ENCODE data around the gene ILF2. TPM values are rescaled to one million over a fixed set of nuclear protein-coding genes. Genes with fewer than 3 reads are reported as not detected.
A peak's percentile ranks its signal among the peaks of the same experiment; 100 is the strongest.

ILF2 gene
- total and polyA plus RNA-seq, 2 of the 13 experiments (the other 11 are each of a cell fraction or from before 2014, with no cell fraction given) = 292 to 366 TPM

- no peak for TF ChIP-seq FUBP1 (CRISPR knock-in tag; IDR thresholded peaks at IDR 0.05; ENCODE audit: borderline replicate concordance)
- no peak for TF ChIP-seq MED8 (CRISPR knock-in tag; IDR thresholded peaks at IDR 0.05; ENCODE audit: insufficient replicate concordance)
- no peak for TF ChIP-seq E2F1 (CRISPR knock-in tag; IDR thresholded peaks at IDR 0.05)
- no peak for TF ChIP-seq DR1 (CRISPR knock-in tag; IDR thresholded peaks at IDR 0.05)
- TF ChIP-seq GZF1 (CRISPR knock-in tag; IDR thresholded peaks at IDR 0.05) = no peak
- no peak for TF ChIP-seq ZNF564 (CRISPR knock-in tag; IDR thresholded peaks at IDR 0.05)
- no peak for TF ChIP-seq SATB2 (CRISPR knock-in tag; IDR thresholded peaks at IDR 0.05)
- no peak for TF ChIP-seq ZNF33B (CRISPR knock-in tag; IDR thresholded peaks at IDR 0.05)
- TF ChIP-seq MXD1 (CRISPR knock-in tag; IDR thresholded peaks at IDR 0.05) = peak; percentile 29; the same call in 1 of the 2 replicates
- TF ChIP-seq ZSCAN12 (CRISPR knock-in tag; IDR thresholded peaks at IDR 0.05) = no peak
- peak; percentile 32; the same call in 1 of the 2 replicates for TF ChIP-seq SAP130 (CRISPR knock-in tag; IDR thresholded peaks at IDR 0.05; ENCODE audit: low read depth)
- no peak for TF ChIP-seq HNF1A (IDR thresholded peaks at IDR 0.05; ENCODE audit: low read depth)
- TF ChIP-seq HNF1A (CRISPR knock-in tag; IDR thresholded peaks at IDR 0.05; ENCODE audit: borderline replicate concordance) = no peak
- TF ChIP-seq EED (CRISPR knock-in tag; IDR thresholded peaks at IDR 0.05) = no peak
- TF ChIP-seq MAX (IDR thresholded peaks at IDR 0.05) = peak; percentile 81
- no peak for TF ChIP-seq KDM1A (CRISPR knock-in tag; IDR thresholded peaks at IDR 0.05)
- TF ChIP-seq ZNF800 (CRISPR knock-in tag; IDR thresholded peaks at IDR 0.05) = no peak
These were observed 54.5 kb downstream of the ILF2 start, which contains the start of gene S100A14 (continued) for GRCh38 chr1:153616144-153616916.
